Measurements from ENCODE around the gene STK32A.

Gene STK32A

DNA sequence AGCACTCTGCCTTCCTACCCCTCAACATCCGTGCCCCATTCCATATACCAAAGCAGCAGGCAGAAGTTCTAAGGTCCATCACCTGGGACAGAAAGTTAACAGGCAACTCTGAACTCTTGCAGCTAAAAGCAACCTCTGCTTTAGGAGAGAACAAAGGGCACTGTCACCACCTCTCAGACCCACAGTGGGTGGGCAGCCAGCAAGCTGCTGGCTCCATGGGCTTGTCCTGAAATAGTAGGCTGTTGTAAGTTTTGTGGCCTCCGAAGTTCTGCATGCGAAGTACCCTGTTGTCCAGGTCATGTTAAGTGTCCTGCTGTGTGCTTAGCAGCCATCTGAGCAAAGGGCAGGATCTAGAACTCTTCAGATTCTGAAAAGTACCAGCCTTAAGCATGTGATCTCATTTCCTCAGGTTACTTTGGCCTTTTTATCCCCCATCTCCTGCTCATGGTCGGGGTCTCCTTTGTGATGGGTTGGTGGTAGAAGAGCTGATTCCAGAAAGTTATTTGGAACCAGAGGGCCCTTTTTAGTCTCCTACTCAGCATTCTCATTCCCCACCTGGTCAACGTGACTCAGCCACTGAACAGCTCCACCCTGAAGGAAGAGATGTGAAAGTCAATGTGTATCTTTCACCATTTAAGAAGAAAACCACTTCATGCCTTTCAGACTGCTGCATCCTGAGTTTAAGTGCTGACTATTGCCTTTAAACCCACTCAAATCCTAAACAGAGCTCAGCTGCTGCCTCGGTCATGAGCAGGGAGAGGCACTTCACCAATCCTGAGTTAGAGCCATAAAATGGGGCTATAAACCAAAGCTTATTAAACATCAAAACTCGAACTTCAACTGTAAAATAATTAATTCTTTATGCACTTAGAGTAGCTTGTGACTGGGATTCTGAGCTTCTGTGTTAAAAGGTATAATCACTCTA is 153.6 kb downstream of the STK32A start:
- in situ Hi-C loops (cut with MboI; ENCODE audit: low sequenced_read_pairs): no loop called here

DNA sequence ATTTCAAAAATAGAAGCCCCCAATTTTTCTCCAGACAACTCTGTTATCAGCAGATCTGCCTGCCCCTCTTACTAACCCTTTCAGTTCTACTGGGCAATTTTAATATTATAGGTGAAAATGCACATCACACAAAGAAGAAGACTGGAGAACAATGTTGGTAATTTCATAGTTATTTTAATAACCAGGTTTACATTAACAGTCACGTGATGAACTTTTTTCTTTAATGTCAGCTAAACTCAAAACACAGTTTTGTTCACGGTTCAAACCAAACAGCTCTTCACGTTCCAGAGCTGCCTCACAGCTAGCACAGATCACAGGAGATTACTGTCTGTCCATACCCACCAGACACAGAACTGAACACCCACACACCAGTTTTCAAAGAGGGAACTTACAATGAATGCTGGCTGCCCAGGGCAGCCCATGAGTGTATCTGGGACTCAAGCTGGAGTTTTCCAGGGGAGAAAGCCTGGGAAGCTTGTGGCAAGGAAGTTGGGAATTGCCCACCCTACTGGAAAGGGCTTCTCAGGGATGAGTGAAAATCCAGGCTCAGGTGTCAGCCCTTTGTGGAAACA is 155.9 kb downstream of the STK32A start:
- in situ Hi-C loops (cut with MboI; ENCODE audit: low sequenced_read_pairs): no loop called here

GRCh38 chr5:147391781-147392180 is 157.0 kb downstream of the STK32A start:
- in situ Hi-C loops (cut with MboI; ENCODE audit: low sequenced_read_pairs): no loop called here

DNA sequence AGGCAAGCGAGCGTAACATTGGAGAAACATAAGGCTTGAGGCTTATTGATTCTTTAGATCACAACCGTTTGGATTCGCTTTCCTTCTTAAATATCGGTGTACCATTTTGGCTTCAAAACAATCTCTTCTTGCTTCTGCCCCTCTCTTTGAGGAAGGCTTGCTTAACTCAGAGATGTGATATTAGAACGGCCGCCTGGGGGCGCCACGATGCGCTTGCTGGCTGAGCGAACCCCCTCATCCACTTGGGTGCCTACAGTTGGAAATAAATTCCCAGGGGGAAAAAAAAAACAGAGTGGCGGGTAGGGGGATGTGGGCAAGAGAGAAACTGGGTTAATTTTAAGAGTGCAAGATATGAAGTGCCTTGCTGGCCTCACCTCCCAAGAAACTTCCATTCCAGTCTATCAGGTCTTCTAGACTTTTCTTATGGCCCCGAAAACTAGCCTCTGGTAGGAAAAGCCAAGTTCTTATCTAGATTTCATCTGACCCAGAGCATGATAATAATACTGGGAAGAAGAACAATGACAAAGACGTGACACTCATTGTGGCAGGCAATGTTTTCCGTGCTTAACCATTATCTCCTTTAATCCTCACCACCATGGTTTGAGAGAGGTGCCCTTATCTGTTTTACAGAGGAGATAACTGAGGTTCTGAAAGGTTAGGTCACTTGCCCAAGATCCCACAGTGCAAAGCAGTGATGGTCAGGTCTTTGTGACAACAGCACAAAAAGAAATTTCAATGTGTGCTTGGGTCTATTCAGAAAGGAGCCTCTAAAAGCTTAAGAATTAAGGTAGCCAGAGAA is 159.2 kb downstream of the STK32A start:
- in situ Hi-C loops (cut with MboI; ENCODE audit: low sequenced_read_pairs): no loop called here

- in situ Hi-C loops (cut with MboI; ENCODE audit: low sequenced_read_pairs): no loop called here
Observed at GRCh38 chr5:147396070-147396823, 161.4 kb downstream of the STK32A start.

GRCh38 chr5:147397616-147398015 is 162.8 kb downstream of the STK32A start:
- in situ Hi-C loops (cut with MboI; ENCODE audit: low sequenced_read_pairs): no loop called here

- in situ Hi-C loops (cut with MboI; ENCODE audit: low sequenced_read_pairs): no loop called here
Observed at GRCh38 chr5:147398860-147399259, 164.0 kb downstream of the STK32A start.

DNA sequence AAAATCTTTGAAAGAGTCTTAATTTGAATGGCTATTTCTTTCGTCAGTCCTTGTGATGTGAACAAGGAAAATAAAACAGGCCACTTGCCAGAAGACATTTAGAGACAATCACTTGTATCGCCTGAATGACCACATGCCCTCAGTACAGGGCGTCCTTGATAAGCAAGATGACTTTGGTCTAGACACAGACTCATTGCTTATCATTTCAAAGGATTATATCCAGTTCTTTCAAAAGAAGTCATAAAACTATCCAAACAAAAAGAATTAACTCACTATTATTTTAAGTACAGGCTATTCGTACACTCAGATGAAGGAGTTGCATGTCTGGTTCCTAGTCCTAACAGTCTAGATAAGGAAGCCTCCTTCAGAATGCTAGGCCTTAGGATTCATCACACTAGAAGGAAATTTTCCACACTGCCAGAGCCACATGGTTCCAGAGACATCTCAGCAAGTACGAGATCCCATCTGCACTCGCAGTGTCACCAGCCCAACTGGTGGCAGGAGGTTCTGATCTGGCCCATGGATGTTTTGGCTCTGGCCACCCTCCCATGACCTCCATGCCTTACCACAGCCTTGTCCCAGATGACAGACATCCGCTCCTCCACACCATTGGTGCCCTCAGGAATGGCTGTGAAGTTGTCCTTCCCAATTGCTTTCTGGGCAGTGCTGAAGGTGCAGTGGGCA is 165.4 kb downstream of the STK32A start:
- in situ Hi-C loops (cut with MboI; ENCODE audit: low sequenced_read_pairs): no loop called here

DNA sequence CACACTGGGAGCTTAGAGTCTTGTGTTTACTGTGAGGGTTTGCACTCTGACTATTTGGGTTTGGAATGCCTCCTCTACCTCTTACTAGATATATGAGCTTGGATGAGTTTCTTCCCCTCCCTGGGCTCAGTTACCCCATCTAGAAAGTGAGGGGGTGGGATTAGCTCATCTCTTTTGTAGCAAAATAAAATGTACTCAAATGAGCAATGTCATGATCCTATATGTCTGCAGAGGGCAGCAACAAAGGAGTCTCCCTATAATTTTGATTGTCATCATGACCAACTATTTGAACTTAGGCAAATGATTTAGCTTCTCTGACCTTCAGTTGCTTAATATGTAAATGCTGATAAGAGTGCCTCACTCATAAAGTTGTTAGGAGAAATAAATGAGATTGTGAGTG is 166.1 kb downstream of the STK32A start:
- in situ Hi-C loops (cut with MboI; ENCODE audit: low sequenced_read_pairs): no loop called here

GRCh38 chr5:147403651-147404640 is 169.1 kb downstream of the STK32A start:
- in situ Hi-C loops (cut with MboI; ENCODE audit: low sequenced_read_pairs): no loop called here

DNA sequence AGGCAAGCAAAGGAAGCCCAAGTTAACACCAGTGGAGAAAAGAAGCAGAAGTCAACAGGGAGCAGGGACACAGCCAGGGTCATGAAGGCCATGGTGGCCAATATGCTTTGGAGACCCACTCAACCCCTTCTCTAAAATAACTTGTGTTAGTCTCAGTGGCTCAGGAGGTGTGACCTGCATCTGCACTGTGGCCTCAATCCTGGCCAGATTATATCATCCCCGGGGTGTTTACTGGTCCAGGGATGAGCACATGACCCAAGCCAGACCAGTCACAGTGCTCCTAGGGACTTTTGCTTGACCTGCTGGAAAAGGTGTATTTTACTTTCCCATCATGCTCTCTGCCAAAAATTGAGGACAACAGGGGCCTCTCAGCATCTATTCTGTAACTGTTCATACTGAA is 169.9 kb downstream of the STK32A start:
- in situ Hi-C loops (cut with MboI; ENCODE audit: low sequenced_read_pairs): no loop called here

DNA sequence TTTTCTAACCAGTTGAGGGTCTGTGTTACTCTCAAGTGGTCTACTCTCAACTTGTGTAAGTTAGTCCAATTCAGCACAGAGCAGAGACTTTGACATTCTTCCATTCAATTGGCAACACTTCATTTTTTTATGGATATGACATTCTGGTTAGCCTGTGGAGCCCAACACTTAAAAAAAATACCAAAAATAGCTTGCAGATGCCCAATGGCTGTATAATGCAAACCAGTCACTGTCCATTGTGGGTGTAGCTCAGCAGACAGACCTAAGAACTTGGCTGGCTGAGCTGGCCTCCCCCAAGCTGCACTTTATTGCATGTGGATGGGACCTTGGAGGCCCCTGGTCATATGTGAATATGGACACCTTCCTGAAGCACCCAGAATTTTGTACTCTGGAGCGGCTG is 171.8 kb downstream of the STK32A start:
- in situ Hi-C loops (cut with MboI; ENCODE audit: low sequenced_read_pairs): no loop called here

DNA sequence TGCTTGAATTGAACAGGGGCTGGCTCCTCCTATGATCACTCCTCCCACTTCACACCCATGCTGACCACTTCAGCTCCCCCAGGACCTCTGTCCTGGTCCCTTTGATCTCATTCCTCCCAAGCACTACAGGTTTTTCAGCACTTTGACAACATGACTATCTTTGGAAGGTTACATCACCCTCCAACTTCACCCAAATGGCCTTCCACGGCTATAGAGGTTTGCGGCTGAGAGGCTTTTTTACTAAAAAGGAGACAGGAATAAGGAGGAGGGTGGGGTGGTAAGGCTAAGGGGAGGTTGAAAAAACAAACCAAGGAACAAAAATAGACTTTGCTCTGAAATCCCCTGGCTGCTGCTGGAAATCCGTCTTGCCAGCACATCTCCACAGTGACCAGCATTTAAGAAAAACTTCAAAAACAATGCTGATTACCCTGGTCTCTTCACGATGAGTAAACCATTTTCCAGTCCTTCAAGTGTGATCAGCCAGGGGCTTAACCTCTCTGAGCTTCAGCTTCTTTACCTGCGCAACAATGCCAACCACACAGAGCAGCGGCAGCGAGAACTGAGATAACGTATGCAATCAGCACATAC is 172.4 kb downstream of the STK32A start:
- in situ Hi-C loops (cut with MboI; ENCODE audit: low sequenced_read_pairs): no loop called here

- in situ Hi-C loops (cut with MboI; ENCODE audit: low sequenced_read_pairs): no loop called here
Observed at GRCh38 chr5:147408980-147409379, 174.2 kb downstream of the STK32A start.

GRCh38 chr5:147410496-147411358 is 175.9 kb downstream of the STK32A start:
- in situ Hi-C loops (cut with MboI; ENCODE audit: low sequenced_read_pairs): no loop called here

DNA sequence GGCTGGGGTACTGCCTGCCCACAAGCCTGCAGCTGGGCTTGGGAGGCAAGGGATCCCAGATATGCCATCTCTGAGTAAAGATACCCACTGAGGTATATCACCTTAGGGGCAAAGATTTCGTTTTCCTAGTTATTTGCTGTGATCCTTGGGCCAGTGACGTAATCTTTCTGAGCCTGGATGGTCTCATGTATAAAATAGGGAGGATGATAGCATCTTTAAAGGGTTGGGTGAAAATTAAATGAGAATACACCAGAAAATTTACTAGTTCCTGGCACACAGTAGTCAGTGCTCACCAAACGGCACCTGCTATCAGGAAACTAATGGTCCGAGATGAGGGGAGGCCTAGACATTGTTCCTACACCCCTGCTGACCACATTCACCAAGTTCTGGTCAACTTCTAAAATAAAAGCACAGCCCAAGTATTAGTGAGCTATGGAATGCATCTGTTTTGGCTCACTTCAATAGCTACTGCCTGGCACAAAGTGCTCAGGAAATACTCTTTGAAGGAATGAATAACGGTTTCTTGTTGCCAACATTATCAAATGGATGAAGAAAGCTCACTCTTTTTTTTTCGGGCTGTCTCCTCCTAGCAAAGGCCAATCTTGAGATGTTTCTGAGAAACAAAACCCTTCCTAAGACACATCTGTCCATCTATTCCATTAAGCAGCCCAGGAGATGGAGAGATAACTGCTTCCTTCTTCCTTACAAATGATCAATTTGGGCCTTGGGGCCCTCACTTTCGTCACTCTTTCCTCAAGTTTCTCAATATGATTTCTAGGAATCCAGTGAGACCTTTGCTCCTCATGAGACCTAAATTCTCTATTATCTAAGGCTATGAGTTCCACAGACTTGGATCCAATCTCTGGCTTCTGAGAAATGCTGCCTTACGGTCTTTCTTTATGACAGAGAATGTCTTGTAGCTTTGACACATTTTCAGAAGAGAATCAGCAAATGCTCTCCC is 176.8 kb downstream of the STK32A start:
- in situ Hi-C loops (cut with MboI; ENCODE audit: low sequenced_read_pairs): no loop called here

DNA sequence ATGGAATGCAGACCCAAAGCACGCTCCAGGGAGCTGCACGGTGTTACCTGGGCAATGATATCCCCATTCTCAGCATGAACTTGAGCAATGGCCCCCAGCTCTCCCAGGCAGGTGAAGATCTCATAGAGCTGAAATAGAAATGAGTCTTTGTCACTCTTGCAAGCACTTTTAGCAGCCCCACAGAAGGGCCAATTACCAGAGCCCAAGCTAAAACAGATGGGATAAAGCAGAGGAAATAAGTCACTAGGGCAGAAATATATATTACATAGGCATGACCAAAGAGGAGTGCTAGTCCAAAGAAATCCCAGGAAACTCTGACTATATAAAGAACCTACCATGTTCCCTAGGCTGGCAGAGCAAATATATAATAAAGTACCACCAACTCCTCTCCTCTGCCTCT is 177.7 kb downstream of the STK32A start:
- in situ Hi-C loops (cut with MboI; ENCODE audit: low sequenced_read_pairs): no loop called here
